ENCODE data around the gene SAMD10.
"Not testable (repeated sequence)": the region's sequence is repeated elsewhere in the genome, so short reads cannot be mapped to it uniquely, and the experiment has no call there.

Gene SAMD10

GRCh38 chr20:63968136-63968927, 11.1 kb downstream of the SAMD10 start:
- DNase-seq = no peak

- no peak for DNase-seq
Measured at GRCh38 chr20:63967330-63968135, 11.9 kb downstream of the SAMD10 start.

GRCh38 chr20:63966944-63967322, 12.5 kb downstream of the SAMD10 start:
- no peak for DNase-seq

- no peak for DNase-seq
Measured at GRCh38 chr20:63966172-63966943, 13.1 kb downstream of the SAMD10 start.

GRCh38 chr20:63964412-63964811, 15.0 kb downstream of the SAMD10 start:
- DNase-seq = no peak

- DNase-seq = no peak
Measured at GRCh38 chr20:63963784-63964301, 15.6 kb downstream of the SAMD10 start.

- no peak for DNase-seq
Measured at GRCh38 chr20:63963348-63963741, 16.1 kb downstream of the SAMD10 start.

- no peak for DNase-seq
Measured at GRCh38 chr20:63962426-63963347, 16.8 kb downstream of the SAMD10 start.

GRCh38 chr20:63961664-63962425, 17.6 kb downstream of the SAMD10 start:
- DNase-seq = no peak

GRCh38 chr20:63960654-63961621, 18.5 kb downstream of the SAMD10 start:
- not testable (repeated sequence) for DNase-seq

GRCh38 chr20:63959699-63960075, 19.8 kb downstream of the SAMD10 start:
- DNase-seq = no peak

GRCh38 chr20:63958964-63959698, 20.3 kb downstream of the SAMD10 start:
- DNase-seq = no peak

- no peak for DNase-seq
Measured at GRCh38 chr20:63958471-63958870, 21.0 kb downstream of the SAMD10 start.

- no peak for DNase-seq
Measured at GRCh38 chr20:63957690-63958441, 21.6 kb downstream of the SAMD10 start.

GRCh38 chr20:63957004-63957689, 22.3 kb downstream of the SAMD10 start:
- peak; percentile 58 for DNase-seq

GRCh38 chr20:63956664-63957003, 22.8 kb downstream of the SAMD10 start:
- DNase-seq = no peak

- peak; percentile 91 for DNase-seq
Measured at GRCh38 chr20:63955827-63956663, 23.4 kb downstream of the SAMD10 start, which contains the start of gene UCKL1. UCKL1 (minus strand) TSS chr20:63956416; CDS start chr20:63956372, 44 bp downstream.

Data from CD4-positive, alpha-beta T cell treated with Interleukin-10 for 1 hour (primary cell).